ENCODE data around the gene PXYLP1. TPM values are rescaled to one million over a fixed set of nuclear protein-coding genes. Genes with fewer than 3 reads are reported as not detected.

PXYLP1 gene
- total and polyA plus RNA-seq, 2 of the 8 experiments (the other 6 are each of a cell fraction or from before 2014, with no cell fraction given) = 19.4 to 20.6 TPM

DNA sequence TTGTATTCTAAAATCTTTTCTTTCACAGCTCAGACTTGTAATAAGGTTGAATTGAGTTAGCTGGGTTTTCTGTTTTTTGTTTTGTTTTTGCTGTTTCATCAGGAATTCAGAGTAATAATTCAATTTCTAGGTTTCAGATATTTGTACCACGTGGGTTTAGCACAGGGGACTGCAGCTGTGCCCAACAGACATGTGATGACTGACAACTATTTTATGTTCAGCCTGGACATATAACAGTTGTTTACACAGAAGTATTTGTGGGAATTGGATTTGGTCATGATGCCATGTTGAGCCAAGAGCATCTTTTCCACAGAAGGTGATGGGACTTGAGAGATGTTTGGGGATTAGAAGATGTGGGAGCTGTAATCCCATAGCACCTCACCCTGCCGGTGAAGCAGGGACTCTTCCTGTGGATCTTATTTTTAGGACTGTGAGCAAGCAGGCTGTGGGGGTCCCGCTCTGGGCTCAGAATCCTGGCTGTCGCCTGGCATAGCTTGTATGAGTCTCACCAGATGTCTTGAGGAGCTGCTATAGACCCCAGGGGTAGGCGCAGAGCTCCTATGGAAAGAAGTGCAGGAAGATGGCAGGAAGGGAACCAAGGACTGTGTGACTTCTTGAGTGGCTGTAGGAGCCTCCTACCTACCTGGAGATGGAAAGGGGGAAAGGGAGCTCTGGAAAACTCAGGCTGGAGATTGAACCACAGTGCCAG lies 23.7 kb downstream of the PXYLP1 start:
- H2AK5ac ChIP-seq (ENCODE audit: low read depth, low read length) = no peak overlapping the region
- peaks cover 2% of the 10 kb centered on the region in 2 experiments for H4K20me1 ChIP-seq (replicated peaks in 1 of 2; ENCODE audit: control insufficient read depth in 1 of 2, insufficient read depth in 2 of 2, low read length in 2 of 2)
- H3K23me2 ChIP-seq (ENCODE audit: low read depth, low read length) = no peaks in the 10 kb centered on the region
- H2BK20ac ChIP-seq (ENCODE audit: low read length) = no peak overlapping the region
- H4K91ac ChIP-seq (replicated peaks; ENCODE audit: insufficient read length, low read length) = no peak overlapping the region
- H3K36me3 ChIP-seq (ENCODE audit: control insufficient read depth in 2 of 4, insufficient read depth in 4 of 4, low read length in 3 of 4) = no peaks in the 10 kb centered on the region; a peak in 1 of 8 replicates
- POLR2A ChIA-PET (ENCODE audit: partially characterized antibody) = interaction anchor here (2.0 kb wide), 1 partner anchor 23 kb away, joined by 12 read pairs; the partner anchor contains the start of gene PXYLP1
- H2BK5ac ChIP-seq (ENCODE audit: low read depth, low read length) = no peak overlapping the region
- H2BK120ac ChIP-seq (replicated peaks; ENCODE audit: low read depth, low read length) = no peak overlapping the region
- H3K4me1 ChIP-seq (replicated peaks in 1 of 4; ENCODE audit: control insufficient read depth in 3 of 4, insufficient read depth in 4 of 4, low read length in 3 of 4) = peaks cover 0 to 5% (median 0%) of the 10 kb centered on the region in 4 experiments; a peak in 3 of 7 replicates
- H3K23ac ChIP-seq (ENCODE audit: insufficient read length) = no peak overlapping the region
- H3K79me1 ChIP-seq (ENCODE audit: low read depth, low read length) = no peaks in the 10 kb centered on the region; the same call in 1 of the 2 replicates
- no peak overlapping the region for H3K27ac ChIP-seq (ENCODE audit: low read depth, low read length)
- H4K8ac ChIP-seq (ENCODE audit: extremely low read depth, insufficient read depth, low read length) = no peak overlapping the region
- H3K14ac ChIP-seq (ENCODE audit: insufficient read length) = no peak overlapping the region
- no peak overlapping the region for H3K56ac ChIP-seq (replicated peaks; ENCODE audit: insufficient read length, low read depth, low read length)
- no peaks in the 10 kb centered on the region for H3K9me3 ChIP-seq (ENCODE audit: insufficient read depth in 2 of 2, low read depth in 1 of 2, low read length in 1 of 2)
- CTCF ChIA-PET (ENCODE audit: partially characterized antibody) = interaction anchor here (0.6 to 6.3 kb wide), 24 partner anchors 8 to 340 kb away, joined by 3 to 80 read pairs (median 5); partner anchors contain the start of gene PXYLP1
- no peak overlapping the region for H2BK15ac ChIP-seq (ENCODE audit: low read length)
- DNase-seq (ENCODE audit: low read depth in 1 of 2, low spot score in 2 of 2) (no peak), FAIRE-seq (no peak)
- no peak overlapping the region for H3K9ac ChIP-seq (replicated peaks in 1 of 4; ENCODE audit: extremely low read depth in 1 of 4, low read depth in 3 of 4, low read length in 3 of 4)
- no peak overlapping the region for H3K4me3 ChIP-seq (ENCODE audit: extremely low read depth in 1 of 4, insufficient read depth in 2 of 4, low read depth in 3 of 4, low read length in 4 of 4)
- H3K4me2 ChIP-seq (ENCODE audit: insufficient read depth in 1 of 2, low read depth in 2 of 2, low read length in 2 of 2) = no peak overlapping the region
- no peak overlapping the region for H2AFZ ChIP-seq (ENCODE audit: low read length)
- H2BK12ac ChIP-seq (ENCODE audit: low read depth, low read length) = no peak overlapping the region
- no peak overlapping the region for H3K18ac ChIP-seq (ENCODE audit: extremely low read depth, low read length)
- WGBS, 2 experiments (ENCODE audit: extremely low coverage in 1 of 2, insufficient coverage in 1 of 2, insufficient read length in 1 of 2, insufficient replicate concordance in 2 of 2, low coverage in 1 of 2, low lambda C conversion rate in 2 of 2, missing lambda C conversion rate in 1 of 2) = 95% methylated on average over 5 of the region's 5 CpGs; no CpG with 5 or more reads in 1 of the 2 experiments
- no peak overlapping the region for H3K4ac ChIP-seq (replicated peaks; ENCODE audit: insufficient read length, low read depth, low read length)
- H3K27me3 ChIP-seq (replicated peaks in 1 of 4; ENCODE audit: control insufficient read depth in 3 of 4, extremely low read depth in 1 of 4, insufficient read depth in 3 of 4, low read length in 3 of 4) = no peaks in the 10 kb centered on the region
- no peak overlapping the region for H4K5ac ChIP-seq (ENCODE audit: insufficient read length, low read depth, low read length)
- H3K79me2 ChIP-seq (ENCODE audit: control insufficient read depth in 1 of 2, insufficient read depth in 2 of 2, low read length in 2 of 2) = 0 out of 4 replicates have a peak, but pooled peaks cover 0 to 2% of the 10 kb centered on the region in 2 experiments
- no peak for TF ChIP-seq SIRT6 (IDR thresholded peaks at IDR 0.05; ENCODE audit: low read length)
- TF ChIP-seq EP300 (IDR thresholded peaks at IDR 0.05; ENCODE audit: borderline replicate concordance in 1 of 2, low read depth in 2 of 2, low read length in 2 of 2) = no peak
- TF ChIP-seq RAD21 (IDR thresholded peaks at IDR 0.05 in 1 of 2, conservative IDR thresholded peaks at IDR 0.05 in 1 of 2; ENCODE audit: low read depth in 2 of 2, low read length in 2 of 2) = no peak
- TF ChIP-seq BRCA1 (IDR thresholded peaks at IDR 0.05; ENCODE audit: low read depth, low read length) = no peak
- TF ChIP-seq BACH1 (IDR thresholded peaks at IDR 0.05; ENCODE audit: low read length) = no peak
- TF ChIP-seq POLR2AphosphoS5 (IDR thresholded peaks at IDR 0.05; ENCODE audit: low read depth, low read length) = no peak
- no peak for TF ChIP-seq GTF2F1 (IDR thresholded peaks at IDR 0.05; ENCODE audit: borderline replicate concordance, low read depth, low read length)
- TF ChIP-seq TAF1 (IDR thresholded peaks at IDR 0.05; ENCODE audit: low read depth, low read length) = no peak
- no peak for TF ChIP-seq KDM4A (IDR thresholded peaks at IDR 0.05; ENCODE audit: low read depth, low read length, severe bottlenecking)
- no peak for TF ChIP-seq CTCF (IDR thresholded peaks at IDR 0.05; ENCODE audit: control extremely low read depth in 1 of 3, insufficient read depth in 1 of 3, low read depth in 1 of 3, low read length in 3 of 3)
